ENCODE data around the gene EVPL.

Gene EVPL

GRCh38 chr17:76005263-76006149 lies 21.6 kb downstream of the EVPL start:
- no peak overlapping the region for H3K4me3 ChIP-seq (replicated peaks in 1 of 2; ENCODE audit: low read depth in 2 of 2, low read length in 2 of 2)
- TF ChIP-seq CTCF (IDR thresholded peaks at IDR 0.05; ENCODE audit: low read depth, low read length) = peak; percentile 68
- DNase-seq (ENCODE audit: low read depth in 2 of 2) = peak; percentile 74 to 77

- no peak overlapping the region for H3K4me3 ChIP-seq (replicated peaks in 1 of 2; ENCODE audit: low read depth in 2 of 2, low read length in 2 of 2)
- no peak for DNase-seq (ENCODE audit: low read depth in 2 of 2)
- TF ChIP-seq CTCF (IDR thresholded peaks at IDR 0.05; ENCODE audit: low read depth, low read length) = no peak
Measured at GRCh38 chr17:76004750-76005262, 22.3 kb downstream of the EVPL start.

GRCh38 chr17:76003915-76004314 lies 23.2 kb downstream of the EVPL start:
- peak in 1 of 2 donors; percentile 7 for DNase-seq (ENCODE audit: low read depth in 2 of 2)
- TF ChIP-seq CTCF (IDR thresholded peaks at IDR 0.05; ENCODE audit: low read depth, low read length) = no peak
- H3K4me3 ChIP-seq (replicated peaks in 1 of 2; ENCODE audit: low read depth in 2 of 2, low read length in 2 of 2) = no peak overlapping the region

- TF ChIP-seq CTCF (IDR thresholded peaks at IDR 0.05; ENCODE audit: low read depth, low read length) = no peak
- no peak overlapping the region for H3K4me3 ChIP-seq (replicated peaks in 1 of 2; ENCODE audit: low read depth in 2 of 2, low read length in 2 of 2)
- no peak for DNase-seq (ENCODE audit: low read depth in 2 of 2)
Measured at GRCh38 chr17:76002100-76002499, 25.0 kb downstream of the EVPL start.

- DNase-seq (ENCODE audit: low read depth in 2 of 2) = no peak
- no peak for TF ChIP-seq CTCF (IDR thresholded peaks at IDR 0.05; ENCODE audit: low read depth, low read length)
- H3K4me3 ChIP-seq (replicated peaks in 1 of 2; ENCODE audit: low read depth in 2 of 2, low read length in 2 of 2) = no peak within 1 kb of the TSS
Measured at GRCh38 chr17:76000755-76001521, 26.2 kb downstream of the EVPL start, which contains the start of gene CDK3. CDK3 (plus strand) TSS chr17:76000855; CDS start chr17:76001426, 571 bp downstream.

- DNase-seq (ENCODE audit: low read depth in 2 of 2) = peak; percentile 40 to 46
- TF ChIP-seq CTCF (IDR thresholded peaks at IDR 0.05; ENCODE audit: low read depth, low read length) = peak; percentile 81
- H3K4me3 ChIP-seq (replicated peaks in 1 of 2; ENCODE audit: low read depth in 2 of 2, low read length in 2 of 2) = no peak overlapping the region
Measured at GRCh38 chr17:76000016-76000754, 26.9 kb downstream of the EVPL start.
